ENCODE results near the gene PGM2.

PGM2 gene

DNA sequence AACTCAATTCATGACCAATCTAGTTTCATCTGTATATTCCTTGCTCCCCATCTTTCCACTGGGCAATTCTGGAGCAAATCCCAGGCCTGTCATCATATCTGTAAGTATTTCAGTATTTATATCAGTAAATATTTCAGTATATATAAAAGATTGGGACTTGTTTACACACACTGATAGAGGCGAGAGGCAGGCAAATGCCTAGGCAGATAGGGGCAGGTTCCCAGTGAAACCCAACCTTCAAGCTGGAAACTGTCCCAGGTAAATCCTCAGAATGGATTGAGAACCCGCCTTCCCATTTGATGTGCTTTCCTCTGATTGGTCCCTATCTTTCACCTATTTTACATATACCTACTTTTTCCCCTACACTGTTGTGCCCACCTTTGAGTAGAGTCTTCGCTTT, 40.6 kb downstream of the PGM2 start:
- no peak for DNase-seq

DNA sequence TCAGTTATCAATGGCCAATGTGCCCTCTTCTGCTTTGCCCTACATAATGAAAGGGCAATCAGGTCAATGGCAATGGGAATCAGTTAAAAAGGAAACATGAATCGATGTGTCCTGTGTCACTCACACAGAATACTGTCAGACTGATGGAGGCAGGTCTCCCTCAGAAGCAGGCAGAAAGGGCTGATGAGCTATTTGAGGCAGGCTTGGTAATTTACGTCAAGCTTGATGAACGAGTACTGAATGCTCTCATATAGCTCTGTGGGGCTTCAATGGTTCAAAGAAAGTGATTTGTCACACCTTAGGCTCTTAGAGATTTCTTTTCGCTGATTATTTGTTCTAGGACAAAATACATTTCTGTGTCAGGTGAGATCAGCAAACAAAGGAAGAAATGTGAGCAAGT, 41.8 kb downstream of the PGM2 start:
- DNase-seq: no peak

DNA sequence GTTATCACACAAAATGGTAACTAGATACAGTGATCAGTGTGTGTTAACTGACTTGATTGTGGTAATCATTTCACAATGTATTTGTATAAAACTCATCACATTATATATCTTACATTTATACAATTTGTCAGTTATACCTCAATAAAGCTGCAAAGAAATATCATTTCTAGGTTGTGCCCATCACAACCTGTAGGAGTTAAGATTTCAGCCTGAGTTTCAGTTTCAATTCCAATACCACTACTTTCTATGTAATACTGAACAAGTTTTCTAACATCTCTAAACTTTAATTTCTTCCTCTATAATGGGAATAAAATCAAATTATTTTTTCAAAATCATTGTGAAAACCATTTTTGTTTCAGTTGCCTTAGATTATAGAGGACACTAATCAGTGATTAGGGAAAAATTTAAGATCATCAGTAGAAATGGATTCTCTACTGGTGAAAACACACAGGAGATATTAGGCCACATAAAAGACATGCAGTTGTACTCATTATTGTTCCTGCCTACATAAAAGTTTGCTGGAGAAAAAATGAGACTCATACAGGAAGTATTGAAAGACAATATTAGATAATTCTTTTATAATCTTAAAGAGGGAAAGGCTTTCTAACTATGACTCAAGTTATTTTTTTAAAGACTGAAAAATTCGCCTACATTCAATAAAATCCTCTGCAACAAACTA, 46.0 kb downstream of the PGM2 start:
- DNase-seq: no peak

DNA sequence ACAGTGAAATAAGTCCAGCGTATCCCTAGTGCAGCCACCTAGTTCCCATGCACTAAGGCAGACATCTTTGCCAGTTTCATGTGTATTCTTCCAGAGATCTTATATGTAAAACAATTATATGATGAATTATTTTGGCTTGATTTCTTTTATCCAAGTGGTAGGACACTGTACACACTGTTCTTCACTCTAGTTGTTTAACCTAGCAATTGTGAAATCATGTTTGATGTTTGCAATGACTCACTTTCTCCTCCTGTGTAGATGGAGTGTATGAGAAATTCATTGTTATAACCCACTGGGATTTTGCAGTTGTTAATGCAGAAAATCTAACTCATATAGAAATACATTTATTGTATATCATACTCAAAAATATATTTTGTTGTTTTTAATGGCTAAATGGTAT, 46.9 kb downstream of the PGM2 start:
- DNase-seq: no peak

DNA sequence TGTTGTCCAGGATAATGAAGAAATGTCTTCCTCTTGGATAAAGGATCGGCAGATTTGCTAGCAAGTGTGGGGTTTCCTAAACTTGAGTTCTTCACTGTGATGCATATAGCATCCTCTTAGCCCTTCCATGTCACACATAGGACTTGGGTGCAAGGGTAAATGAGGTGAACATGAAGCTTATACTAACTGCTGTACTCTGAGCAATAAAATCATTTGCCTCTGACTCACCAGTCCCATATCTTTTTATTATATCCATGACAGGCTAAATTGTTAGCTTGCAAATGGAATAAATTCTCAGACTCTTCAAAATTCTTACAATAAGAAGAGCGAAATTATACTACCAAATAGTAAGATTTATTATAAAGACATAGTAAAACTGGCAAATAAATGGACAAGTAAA, 49.7 kb downstream of the PGM2 start:
- DNase-seq: no peak

DNA sequence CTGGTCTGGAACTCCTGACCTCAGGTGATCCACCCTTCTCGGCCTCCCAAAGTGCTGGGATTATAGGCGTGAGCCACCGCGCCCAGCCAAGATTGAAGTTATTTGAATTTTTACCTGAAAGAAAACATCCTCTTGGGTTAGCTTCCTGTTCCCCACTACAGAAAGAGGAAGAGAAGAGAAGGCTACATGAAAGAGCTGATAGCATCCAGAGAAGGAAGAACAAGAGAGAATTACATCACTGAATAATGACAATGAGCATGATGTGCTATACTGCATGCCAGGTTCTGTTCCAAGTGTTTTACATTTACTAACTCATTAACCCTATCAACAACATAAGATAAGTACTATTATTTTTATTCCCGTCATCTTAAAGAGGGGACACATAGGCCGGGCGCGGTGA, 52.9 kb downstream of the PGM2 start:
- DNase-seq: no peak

DNA sequence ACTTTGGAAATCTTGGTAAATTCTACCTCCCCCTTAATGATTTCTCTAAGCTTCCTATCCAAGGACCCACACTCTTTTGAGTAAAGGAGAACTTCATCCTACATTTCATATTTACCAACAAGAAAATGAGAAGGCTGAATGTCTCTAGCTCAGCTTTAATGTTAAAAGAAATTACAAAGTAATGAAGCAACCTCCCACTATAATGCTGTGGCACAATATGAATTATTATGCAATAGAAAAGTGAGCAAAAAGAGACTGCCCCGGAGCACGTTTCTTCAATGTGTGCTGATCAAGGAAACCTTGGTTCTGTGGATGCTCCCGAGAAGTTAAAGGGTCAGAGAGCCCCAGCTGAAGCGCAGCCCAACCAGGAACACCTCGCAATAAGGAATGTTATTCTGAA, 55.3 kb downstream of the PGM2 start:
- no peak for DNase-seq

DNA sequence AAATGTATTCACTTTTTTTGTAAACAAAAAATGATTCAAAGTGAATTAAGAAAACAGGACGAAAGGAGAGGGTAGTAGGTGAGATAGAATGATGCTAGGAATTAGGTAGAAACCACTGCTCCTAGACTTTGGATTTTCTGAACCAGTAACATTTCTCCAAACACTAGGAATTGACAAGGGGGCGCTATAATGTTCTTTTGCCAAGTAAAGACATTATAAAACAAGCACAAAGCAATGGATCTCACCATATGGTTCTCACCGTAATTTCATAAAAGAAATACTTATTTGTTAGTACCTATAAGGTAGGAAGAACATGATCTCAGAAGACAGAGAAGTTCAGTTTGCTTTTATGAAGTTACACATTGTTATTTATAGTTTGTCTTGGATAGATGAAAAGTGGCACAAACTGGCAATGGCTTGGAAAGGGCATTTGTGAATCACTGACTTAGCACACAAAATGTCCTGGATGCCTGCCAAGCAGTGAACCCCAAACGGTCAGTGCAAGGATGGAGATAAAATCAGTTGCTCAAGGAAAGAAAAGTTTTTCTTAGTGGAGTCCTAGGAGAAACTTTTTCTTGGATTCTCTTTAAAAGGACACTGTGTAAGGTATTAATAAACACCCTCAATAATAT, 56.3 kb downstream of the PGM2 start:
- no peak for DNase-seq

DNA sequence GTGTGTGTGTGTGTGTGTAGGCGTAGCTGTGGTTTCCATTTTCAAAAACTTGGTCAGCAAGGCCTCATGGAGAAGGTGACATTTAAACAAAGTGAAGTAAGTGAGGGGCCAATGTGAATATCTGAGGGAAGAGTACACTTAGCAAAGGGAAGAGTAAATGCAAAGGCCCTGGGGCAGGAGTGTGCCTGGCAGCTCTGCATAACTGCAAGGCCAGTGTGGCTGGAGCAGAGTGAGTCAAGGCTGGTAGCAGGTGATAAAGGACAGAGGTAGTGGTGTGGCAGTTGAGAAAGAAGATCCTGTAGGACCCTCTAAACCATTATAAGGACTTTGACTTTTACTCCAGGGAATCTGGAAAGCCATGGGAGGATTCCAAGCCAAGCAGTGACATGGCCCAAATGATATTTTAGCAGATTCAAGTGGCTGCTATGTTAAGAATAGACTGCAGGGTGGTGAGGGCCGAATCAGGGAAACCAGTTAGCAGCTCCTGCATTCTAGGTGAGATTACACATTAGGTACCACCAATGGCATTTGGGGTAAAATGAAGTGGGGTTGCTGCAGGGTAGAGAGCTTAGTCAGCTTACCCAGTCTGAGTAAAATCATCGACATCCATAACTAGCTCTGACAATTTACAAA, 58.5 kb downstream of the PGM2 start:
- DNase-seq: no peak

DNA sequence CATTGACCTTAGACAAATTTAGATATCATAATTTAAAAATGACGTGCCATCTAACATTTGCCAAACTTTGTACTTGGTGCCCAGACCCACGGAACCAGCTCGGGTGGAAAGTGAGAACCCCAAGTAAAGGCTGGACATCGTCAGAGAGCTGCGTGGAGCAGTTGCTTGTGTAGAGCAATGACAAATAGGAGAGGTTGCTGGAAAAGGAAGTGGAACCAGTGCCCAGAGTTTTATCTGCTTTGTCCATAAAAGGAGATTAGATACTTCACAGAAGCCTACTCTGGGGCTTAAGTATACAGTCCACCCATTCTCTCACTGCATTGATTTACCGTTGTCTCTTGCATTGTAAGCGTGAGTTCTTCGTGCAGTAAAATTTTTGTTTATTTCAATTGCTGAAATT, 59.0 kb downstream of the PGM2 start:
- no peak for DNase-seq

DNA sequence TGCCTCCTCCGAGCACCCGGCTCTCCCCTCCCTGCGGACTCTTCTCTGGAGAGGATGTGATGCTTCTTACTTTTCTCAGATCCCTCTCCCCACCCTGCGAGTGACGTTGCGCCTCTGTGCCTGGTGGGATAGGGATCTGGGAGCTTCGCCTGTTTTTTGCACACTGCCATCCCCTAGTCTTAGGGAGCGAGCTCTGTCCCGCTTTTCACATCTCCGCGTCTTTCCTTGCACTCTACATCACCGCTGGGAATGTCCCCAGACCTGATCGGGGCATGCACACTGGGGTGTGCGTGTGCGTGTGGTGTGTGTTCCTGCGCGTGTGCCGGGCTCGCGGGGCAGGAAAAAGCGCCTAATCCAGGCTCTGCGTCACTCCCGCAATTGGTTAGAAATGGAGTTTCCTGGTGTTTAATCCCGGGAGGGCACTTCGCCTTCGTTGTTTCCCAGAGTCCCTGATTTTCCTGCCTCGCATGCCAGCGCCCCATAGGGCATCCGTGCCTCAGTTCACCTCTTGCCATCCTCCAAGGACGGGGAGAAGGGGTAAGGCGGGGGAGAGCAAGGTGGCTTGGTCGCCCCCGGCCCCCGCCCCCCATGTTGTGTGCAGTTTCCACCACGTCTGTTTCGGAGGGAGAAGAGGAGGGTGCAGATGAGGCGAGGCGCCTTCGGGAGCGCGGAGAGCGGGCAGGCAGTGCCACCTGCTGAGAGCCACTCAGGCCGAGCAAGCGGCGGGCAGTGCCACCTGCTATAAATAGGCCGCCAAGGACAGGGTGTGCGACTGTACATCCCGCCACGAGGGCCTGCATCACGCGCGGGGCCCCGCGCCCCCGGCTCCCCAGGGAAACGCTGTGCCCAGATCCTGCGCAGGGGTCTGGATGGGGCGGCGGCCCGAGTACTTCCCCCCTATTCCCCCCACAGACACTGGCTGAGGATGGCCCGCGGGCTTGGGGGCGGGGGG, 63.6 kb downstream of the PGM2 start:
- no peak for DNase-seq

DNA sequence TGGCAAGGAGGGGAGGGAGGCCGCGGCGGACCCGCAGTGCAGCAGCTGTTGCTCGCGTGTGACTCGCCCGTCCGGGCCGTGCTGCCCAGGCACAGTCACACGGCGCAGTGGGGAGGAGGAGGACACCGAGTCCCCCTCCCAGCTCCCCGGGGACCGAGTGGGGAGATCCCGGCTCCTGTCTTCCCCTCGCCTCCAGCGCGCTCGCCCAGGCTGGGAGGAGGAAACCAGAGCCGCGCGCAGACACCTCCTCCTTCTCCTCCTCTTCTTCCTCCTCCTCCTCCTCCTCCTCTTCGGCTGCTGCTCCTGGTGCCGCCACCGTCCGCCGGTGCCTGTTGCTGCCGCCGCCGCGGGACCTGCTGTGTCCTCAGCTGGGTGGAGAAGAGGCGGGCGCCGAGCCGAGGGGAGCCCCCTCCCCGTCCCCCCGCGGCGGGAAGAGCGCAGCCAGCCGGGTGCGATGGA, 64.3 kb downstream of the PGM2 start, which contains the start of gene TBC1D1:
TSS of gene TBC1D1 (plus strand) at position 284 of the 459 bp plus-strand sequence. CDS start 11,012 bp downstream, outside the sequence.
- DNase-seq: no peak

DNA sequence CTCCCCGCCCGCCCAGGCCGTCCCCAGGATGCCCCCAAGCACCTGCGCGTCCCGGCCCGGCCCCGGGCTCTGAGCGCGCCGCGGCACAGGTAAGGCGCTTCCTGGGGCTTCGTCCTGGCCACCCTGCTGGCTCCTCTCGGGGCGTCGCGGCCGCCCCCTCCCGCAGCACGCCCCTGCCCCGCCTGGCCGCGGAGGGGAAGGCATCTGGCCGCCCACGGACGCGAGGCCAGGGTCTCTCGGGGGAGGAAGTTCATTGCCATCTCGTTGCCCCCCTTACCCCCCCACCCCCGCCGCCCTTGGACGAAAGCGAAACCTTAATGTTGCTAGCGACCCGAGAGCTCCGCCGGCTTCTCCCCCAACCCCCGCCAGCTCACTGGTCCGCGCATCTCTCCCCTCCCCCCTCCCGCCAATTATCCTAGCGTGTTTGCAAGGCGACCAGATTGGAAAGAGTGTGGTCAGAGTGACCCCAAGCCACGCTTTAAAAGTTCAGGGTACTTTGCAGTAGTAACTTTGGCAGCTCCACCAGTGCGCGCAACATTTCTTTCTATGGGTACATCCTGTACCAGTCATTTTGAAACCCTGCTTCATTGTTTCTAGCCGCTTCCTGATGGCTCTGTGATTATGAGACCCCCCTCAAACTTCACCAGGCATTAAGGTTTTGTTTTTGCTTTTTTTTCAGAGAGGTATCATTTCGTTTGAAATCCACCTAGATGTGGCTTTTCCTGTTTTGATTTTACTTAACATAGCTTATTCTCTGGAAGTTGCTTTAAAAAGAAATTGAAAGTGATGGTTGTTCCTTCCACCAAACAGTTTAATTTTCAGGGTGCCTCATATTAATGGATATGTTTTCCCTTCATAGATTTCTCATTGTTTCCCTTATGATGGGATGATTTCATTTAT, 65.0 kb downstream of the PGM2 start:
- no peak for DNase-seq

DNA sequence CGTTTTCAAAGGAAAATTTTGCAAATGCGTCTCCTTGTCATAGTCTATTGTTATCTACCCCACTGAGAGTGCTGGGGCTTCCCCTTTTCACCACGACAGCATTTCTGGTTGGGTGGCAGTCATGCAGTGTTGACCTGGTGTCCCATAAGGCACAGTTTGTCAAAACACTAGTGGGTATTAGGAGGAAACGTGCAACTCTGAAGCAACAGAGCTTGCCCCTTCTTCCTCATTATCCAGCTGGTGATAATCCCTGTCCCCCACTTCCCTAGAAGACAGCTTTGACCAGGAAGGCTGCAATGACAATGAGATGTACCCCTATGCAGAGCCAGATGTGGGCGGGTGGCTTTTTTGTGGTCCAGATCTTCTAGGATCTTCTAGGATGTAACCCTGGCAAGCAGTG, 66.2 kb downstream of the PGM2 start:
- no peak for DNase-seq

DNA sequence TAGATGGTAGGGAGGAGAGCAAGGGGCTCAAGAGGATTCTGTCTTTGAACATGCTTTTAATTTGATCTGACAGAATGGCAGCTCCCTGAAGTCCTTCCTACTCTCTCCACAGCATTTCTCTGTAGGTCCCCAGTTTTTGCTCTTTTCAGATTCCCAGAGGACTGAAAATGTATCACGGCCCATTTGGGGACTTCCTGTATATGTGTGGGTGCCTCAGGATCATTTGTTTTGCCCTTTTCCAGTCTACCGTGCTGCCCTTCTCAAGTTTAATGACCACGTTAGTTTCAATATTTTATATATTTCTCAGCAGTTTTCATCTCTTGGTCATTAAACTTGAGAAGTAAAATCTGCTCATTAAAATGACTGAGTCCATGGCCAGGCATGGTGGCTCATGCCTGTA, 66.7 kb downstream of the PGM2 start:
- no peak for DNase-seq

DNA sequence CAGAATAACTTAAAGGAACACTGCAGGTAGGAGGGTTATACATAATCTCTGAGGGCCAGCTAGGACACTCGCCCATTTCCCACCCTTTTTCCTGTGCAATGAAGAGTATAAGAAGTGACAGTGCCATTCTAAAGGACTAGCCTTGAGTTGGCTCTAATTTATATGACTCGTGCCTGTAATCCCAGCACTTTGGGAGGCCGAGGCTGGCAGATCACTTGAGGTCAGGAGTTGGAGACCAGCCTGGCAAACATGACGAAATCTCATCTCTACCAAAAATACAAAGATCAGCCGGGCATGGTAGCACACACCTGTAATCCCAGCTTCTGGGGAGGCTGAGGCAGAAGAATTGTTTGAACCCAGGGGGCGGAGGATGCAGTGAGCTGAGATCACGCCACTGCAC, 68.8 kb downstream of the PGM2 start:
- no peak for DNase-seq

DNA sequence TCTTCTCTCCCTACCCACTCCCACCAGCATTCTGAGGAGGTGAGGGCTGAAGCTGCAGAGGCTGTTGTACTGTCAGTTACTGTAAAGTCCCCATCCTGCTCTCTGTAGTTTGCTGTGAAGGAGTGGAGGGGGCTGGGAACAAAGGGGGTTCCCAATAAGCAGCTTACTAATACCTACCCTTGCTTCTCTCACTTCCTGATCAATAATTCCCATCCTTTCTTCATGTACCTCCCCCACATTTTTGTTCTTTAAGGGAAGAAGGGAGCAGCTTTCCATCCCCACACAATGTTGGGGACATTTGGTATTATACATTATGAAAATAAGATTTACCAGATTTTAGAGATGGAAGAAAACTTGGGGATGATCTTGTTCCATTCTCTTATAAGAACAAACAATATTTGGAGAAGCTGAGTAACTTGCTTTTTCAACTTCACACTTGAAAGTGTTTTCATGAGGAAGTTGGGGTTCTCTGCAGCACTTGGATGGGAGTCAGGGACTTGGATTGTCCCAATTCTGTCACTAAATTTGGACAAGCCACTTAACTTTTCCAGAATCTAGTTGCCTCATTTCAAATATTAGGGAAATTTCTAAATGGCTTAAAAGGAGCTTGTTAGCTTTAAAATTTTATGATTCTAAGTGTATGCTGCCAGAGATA, 69.8 kb downstream of the PGM2 start:
- DNase-seq: no peak

DNA sequence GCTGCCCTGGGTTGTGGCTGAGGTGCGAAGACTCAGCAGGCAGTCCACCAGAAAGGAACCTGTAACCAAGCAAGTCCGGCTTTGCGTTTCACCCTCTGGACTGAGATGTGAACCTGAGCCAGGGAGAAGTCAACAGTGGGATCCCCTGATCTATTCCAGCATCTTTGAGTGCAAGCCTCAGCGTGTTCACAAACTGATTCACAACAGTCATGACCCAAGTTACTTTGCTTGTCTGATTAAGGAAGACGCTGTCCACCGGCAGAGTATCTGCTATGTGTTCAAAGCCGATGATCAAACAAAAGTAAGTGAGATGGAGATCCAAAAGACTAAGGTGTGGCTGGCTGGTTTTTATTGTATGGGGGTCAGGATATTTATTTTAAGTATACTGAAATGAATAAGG, 75.7 kb downstream of the PGM2 start:
- no peak for DNase-seq

DNA sequence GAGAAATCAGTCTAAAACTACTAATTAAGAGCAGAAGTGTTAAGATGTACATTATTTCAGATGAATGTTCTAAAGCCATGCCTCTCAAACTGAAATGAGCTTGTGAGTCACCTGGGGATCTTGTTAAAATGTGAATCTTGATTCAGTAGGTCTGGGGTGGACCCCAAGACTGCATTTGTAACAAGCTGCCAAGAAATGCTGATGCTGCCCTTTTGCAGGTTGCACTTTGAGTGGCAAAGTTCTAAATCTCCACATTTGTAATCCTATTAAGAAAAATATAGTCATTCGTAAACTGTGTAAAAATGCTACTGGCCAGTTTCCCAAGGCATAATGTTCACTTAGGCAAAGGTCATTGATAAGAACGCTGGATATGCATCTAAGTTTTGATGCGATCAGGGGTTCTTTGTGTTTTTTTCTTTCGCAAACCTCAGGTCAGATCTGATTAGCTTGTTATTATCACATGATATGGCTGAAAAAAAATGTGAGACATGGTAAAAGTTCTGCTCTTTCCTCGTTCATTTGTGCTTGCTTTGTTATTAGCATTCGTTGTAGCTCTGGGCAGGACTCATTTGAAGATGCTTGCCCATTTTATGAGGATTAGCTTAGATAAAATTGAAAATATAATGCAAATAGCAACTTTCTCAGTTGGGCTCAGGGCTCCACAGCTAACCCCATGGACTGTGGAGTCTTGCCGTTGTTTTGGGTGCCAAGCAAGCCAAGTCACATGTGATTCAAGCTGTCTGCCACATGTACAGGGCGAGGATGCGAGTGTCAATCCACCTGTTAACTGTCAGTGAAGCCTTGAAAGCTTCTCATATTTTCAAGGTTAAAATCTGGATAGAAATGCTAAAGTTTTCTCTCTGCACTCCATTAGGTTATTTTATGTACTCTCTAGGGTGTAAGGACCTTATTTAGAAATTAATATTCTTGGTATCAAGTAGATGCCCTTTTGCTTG, 76.5 kb downstream of the PGM2 start:
- DNase-seq: no peak

DNA sequence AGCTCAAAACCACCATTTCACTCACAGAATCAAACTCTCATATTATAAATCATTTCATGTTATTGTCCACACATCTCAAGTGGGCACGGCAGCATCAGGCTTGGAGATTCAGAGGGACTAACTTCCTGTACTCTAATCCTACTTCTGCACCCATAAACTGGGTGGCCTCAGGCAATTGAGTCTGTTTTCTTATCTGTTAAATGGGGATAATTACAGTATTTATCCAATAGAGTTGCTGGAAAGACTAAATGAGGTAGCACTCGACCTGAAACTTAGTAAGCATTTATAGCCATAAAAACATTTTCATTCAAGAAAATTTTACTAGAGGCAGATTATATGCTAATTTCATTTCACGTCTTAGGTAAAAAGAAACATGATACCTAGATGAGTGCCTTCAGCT, 77.4 kb downstream of the PGM2 start:
- no peak for DNase-seq
